IMR-90 (cell line): ENCODE data around the gene KCNE2. TPM values are rescaled to one million over a fixed set of nuclear protein-coding genes. Genes with fewer than 3 reads are reported as not detected.

Experiments used
- ATAC-seq: fragments of 200-7000 bp; cut with Tn5 transposase; 2 replicates; pipeline ENCODE4 v1.9.1; 2020; ENCODE audit warnings: low read depth, mild to moderate bottlenecking, moderate library complexity
- BruUV-seq: library from RNA; stranded (reverse); fragments of 400-500 nt; replicated peaks from 2 replicates; lab custom pipeline; 2021; lab: Mats Ljungman, UMichigan
- CTCF ChIA-PET: fragments of 300-600 bp; formaldehyde crosslinking; extraction: SDS; loops from one replicate; lab custom pipeline; 2021; ENCODE audit warnings: antibody characterized with exemption; lab: Yijun Ruan, JAX
- POLR2A ChIA-PET: fragments of 300-600 bp; sonication (Branson Sonifier 250); formaldehyde crosslinking; loops from one replicate; lab custom pipeline; 2022; ENCODE audit warnings: antibody characterized with exemption; ENCODE audit not compliant: unreplicated experiment; lab: Charles Lee
- DNase-seq: peaks from one replicate; pipeline ENCODE4 v3.0.0; 2013
- H2AFZ ChIP-seq: replicated peaks from 2 replicates; pipeline ENCODE3; 2013; ENCODE audit warnings: low read length, mild to moderate bottlenecking; ENCODE audit not compliant: poor library complexity
- H2AK5ac ChIP-seq: 2 replicates; pipeline ENCODE4 v1.6.1; 2013; ENCODE audit warnings: low read depth, low read length, inconsistent platforms
- H2AK9ac ChIP-seq: replicated peaks from 2 replicates; pipeline ENCODE3; 2013; ENCODE audit warnings: mild to moderate bottlenecking, low read depth, low read length, moderate library complexity; ENCODE audit not compliant: poor library complexity
- H2BK120ac ChIP-seq: 2 replicates; pipeline ENCODE4 v1.6.1; 2013; ENCODE audit warnings: low read depth, low read length, inconsistent platforms
- H2BK15ac ChIP-seq: 3 replicates; pipeline ENCODE4 v1.6.1; 2013; ENCODE audit warnings: low read depth, low read length, inconsistent platforms
- H2BK20ac ChIP-seq: 2 replicates; pipeline ENCODE4 v1.6.1; 2013; ENCODE audit warnings: low read depth, mild to moderate bottlenecking, inconsistent platforms, low read length, moderate library complexity
- H2BK5ac ChIP-seq: 2 replicates; pipeline ENCODE4 v1.6.1; 2013; ENCODE audit warnings: mild to moderate bottlenecking, low read depth, low read length, inconsistent platforms; ENCODE audit not compliant: poor library complexity, severe bottlenecking
- H3K14ac ChIP-seq: replicated peaks from 2 replicates; pipeline ENCODE4 v1.6.1; 2013; ENCODE audit warnings: low read depth, low read length, inconsistent platforms
- H3K18ac ChIP-seq: 2 replicates; pipeline ENCODE4 v1.6.1; 2013; ENCODE audit warnings: low read depth, low read length, control low read depth
- H3K23ac ChIP-seq: 2 replicates; pipeline ENCODE4 v1.6.1; 2013; ENCODE audit warnings: low read depth, low read length, inconsistent platforms
- H3K27ac ChIP-seq: 2 replicates; pipeline ENCODE4 v1.5.1; 2013; ENCODE audit warnings: mild to moderate bottlenecking, control low read depth, low read length; ENCODE audit not compliant: insufficient read depth
- H3K27me3 ChIP-seq: 2 replicates; pipeline ENCODE4 v1.6.1; 2013; ENCODE audit warnings: low read length; ENCODE audit not compliant: control insufficient read depth, insufficient read depth
- H3K36me3 ChIP-seq: 2 replicates; pipeline ENCODE4 v1.6.1; 2013; ENCODE audit warnings: low read length, mixed read lengths; ENCODE audit not compliant: control insufficient read depth, insufficient read depth
- H3K4ac ChIP-seq: 2 replicates; pipeline ENCODE4 v1.6.1; 2013; ENCODE audit warnings: low read depth, low read length, inconsistent platforms
- H3K4me1 ChIP-seq: 2 replicates; pipeline ENCODE4 v1.6.1; 2013; ENCODE audit warnings: low read length, mixed read lengths; ENCODE audit not compliant: control insufficient read depth, insufficient read depth
- H3K4me2 ChIP-seq: 2 replicates; pipeline ENCODE4 v1.6.1; 2013; ENCODE audit warnings: low read depth, mild to moderate bottlenecking, control low read depth, low read length, moderate library complexity
- H3K4me3 ChIP-seq: 2 replicates; pipeline ENCODE4 v1.5.1; 2013; ENCODE audit warnings: low read depth, mild to moderate bottlenecking, control low read depth, low read length, moderate library complexity; ENCODE audit not compliant: insufficient read depth
- H3K56ac ChIP-seq: 2 replicates; pipeline ENCODE4 v1.6.1; 2013; ENCODE audit warnings: low read length, inconsistent platforms; ENCODE audit not compliant: insufficient read depth; ENCODE audit errors: extremely low read depth
- H3K79me1 ChIP-seq, 2 experiments: 2 replicates each; pipeline ENCODE4 v1.6.1; 2013; ENCODE audit warnings: low read length in 2 of 2, inconsistent platforms in 1 of 2, low read depth in 1 of 2
- H3K9ac ChIP-seq: 2 replicates; pipeline ENCODE4 v1.6.1; 2013; ENCODE audit warnings: low read depth, low read length, control low read depth
- H3K9me1 ChIP-seq: 2 replicates; pipeline ENCODE4 v1.6.1; 2013; ENCODE audit warnings: low read length, inconsistent platforms; ENCODE audit not compliant: insufficient read depth
- H3K9me3 ChIP-seq: 2 replicates; pipeline ENCODE4 v1.6.1; 2013; ENCODE audit warnings: low read length; ENCODE audit not compliant: control insufficient read depth, insufficient read depth
- H4K20me1 ChIP-seq: 2 replicates; pipeline ENCODE4 v1.6.1; 2013; ENCODE audit warnings: low read length, inconsistent platforms; ENCODE audit not compliant: insufficient read depth
- H4K5ac ChIP-seq: 2 replicates; pipeline ENCODE4 v1.6.1; 2013; ENCODE audit warnings: mild to moderate bottlenecking, low read depth, low read length, control low read depth
- H4K8ac ChIP-seq, 2 experiments: 2 replicates each; pipeline ENCODE4 v1.6.1; 2013; ENCODE audit warnings: low read depth in 2 of 2, low read length in 2 of 2, control low read depth in 1 of 2, inconsistent platforms in 1 of 2
- H4K91ac ChIP-seq: 2 replicates; pipeline ENCODE4 v1.6.1; 2013; ENCODE audit warnings: low read depth, low read length, inconsistent platforms; ENCODE audit not compliant: insufficient read depth
- BHLHE40 ChIP-seq: fragments of 150-350 bp; IDR thresholded peaks from 2 replicates; pipeline ENCODE4 v1.6.1; 2016; ENCODE audit warnings: mild to moderate bottlenecking, low read depth, low read length
- CEBPB ChIP-seq: IDR thresholded peaks from 2 replicates; pipeline ENCODE4 v1.6.1; 2012; ENCODE audit warnings: low read depth, low read length, improper control_type of control experiment
- CHD1 ChIP-seq: IDR thresholded peaks from 2 replicates; pipeline ENCODE4 v1.6.1; 2012; ENCODE audit warnings: low read depth, low read length, improper control_type of control experiment
- CTCF ChIP-seq: conservative IDR thresholded peaks from 2 replicates; pipeline ENCODE4 v1.5.1; 2012; ENCODE audit warnings: mild to moderate bottlenecking, low read depth, low read length, improper control_type of control experiment
- ELK1 ChIP-seq: fragments of 150-350 bp; IDR thresholded peaks from 2 replicates; pipeline ENCODE4 v1.6.1; 2016; ENCODE audit warnings: low read depth, mild to moderate bottlenecking, low read length, moderate library complexity, borderline replicate concordance
- FOS ChIP-seq: fragments of 150-350 bp; IDR thresholded peaks from 2 replicates; pipeline ENCODE4 v1.6.1; 2016; ENCODE audit warnings: low read depth, low read length
- MAFK ChIP-seq: IDR thresholded peaks from 2 replicates; pipeline ENCODE4 v1.6.1; 2012; ENCODE audit warnings: low read depth, low read length, improper control_type of control experiment
- MAZ ChIP-seq: IDR thresholded peaks from 2 replicates; pipeline ENCODE4 v1.6.1; 2012; ENCODE audit warnings: low read depth, mild to moderate bottlenecking, low read length, improper control_type of control experiment, moderate library complexity, borderline replicate concordance
- MXI1 ChIP-seq: IDR thresholded peaks from 2 replicates; pipeline ENCODE4 v1.6.1; 2012; ENCODE audit warnings: low read depth, mild to moderate bottlenecking, low read length, moderate library complexity, borderline replicate concordance
- NFE2L2 ChIP-seq: fragments of 150-350 bp; IDR thresholded peaks from 2 replicates; pipeline ENCODE4 v1.6.1; 2016; ENCODE audit warnings: low read depth, mild to moderate bottlenecking, low read length
- POLR2A ChIP-seq: IDR thresholded peaks from 2 replicates; pipeline ENCODE4 v1.6.1; 2012; ENCODE audit warnings: mild to moderate bottlenecking, low read depth, low read length
- RAD21 ChIP-seq: IDR thresholded peaks from 2 replicates; pipeline ENCODE4 v1.6.1; 2012; ENCODE audit warnings: low read length, improper control_type of control experiment
- RFX5 ChIP-seq: IDR thresholded peaks from 2 replicates; pipeline ENCODE4 v1.8.0; 2012; ENCODE audit warnings: low read depth, mild to moderate bottlenecking, low read length, moderate library complexity
- SMC3 ChIP-seq: fragments of 150-350 bp; IDR thresholded peaks from 2 replicates; pipeline ENCODE4 v1.6.1; 2016; ENCODE audit warnings: low read depth, mild to moderate bottlenecking, antibody characterized with exemption, low read length, moderate library complexity
- USF2 ChIP-seq: fragments of 150-350 bp; IDR thresholded peaks from 2 replicates; pipeline ENCODE4 v1.6.1; 2017; ENCODE audit warnings: mild to moderate bottlenecking, antibody characterized with exemption, low read length, low read depth
- WGBS, 2 experiments: methylation state at CpG; one replicate each; pipeline versions ENCODE4 v1.1.5 to v1.1.7; 2013; ENCODE audit warnings: missing lambda C conversion rate in 2 of 2; ENCODE audit not compliant: insufficient read length in 1 of 2; ENCODE audit errors: extremely low coverage in 2 of 2; 5-methylcytosine and 5-hydroxymethylcytosine counted together
- dilution Hi-C: fragments of 300-500 bp; cut with HindIII; formaldehyde crosslinking; loops from one replicate; pipeline ENCODE4 v1.14.3; 2018; ENCODE audit warnings: low sequenced_read_pairs; ENCODE audit not compliant: unreplicated experiment
- in situ Hi-C: fragments of 300-500 bp; cut with MboI; formaldehyde crosslinking; loops from 3 replicates; pipeline ENCODE4 v1.14.3; 2019; ENCODE audit warnings: low sequenced_read_pairs, inconsistent platforms, mixed read lengths
- intact Hi-C: fragments of 100-400 bp; cut with micrococcal nuclease; formaldehyde crosslinking; loops from 2 replicates; pipeline ENCODE4 v1.10.0; 2022
- polyA plus RNA-seq, 3 experiments: library from polyadenylated mRNA; depleted of rRNA; stranded (reverse); fragments of >200 nt; gene quantifications; 2 replicates each; pipeline ENCODE4 v1.2.3, GENCODE V29; 2012; ENCODE audit warnings: low replicate concordance in 1 of 3
- total RNA-seq: library from RNA; depleted of rRNA; stranded (reverse); fragments of >200 nt; gene quantifications from 2 replicates; pipeline ENCODE4 v1.2.3, GENCODE V29; 2012

Gene KCNE2
- total and polyA plus RNA-seq, 2 of the 4 experiments (the other 2 are of a cell fraction): not detected

GRCh38 chr21:34367320-34367935 lies 3.6 kb downstream of the KCNE2 start:
- no TSS peak for BruUV-seq
- Histone ChIP-seq H3K27ac (no peak overlapping the region), H2BK5ac (no peak overlapping the region), H4K8ac (no peak overlapping the region), H3K4ac (no peak overlapping the region), H3K9ac (no peak overlapping the region), H2BK15ac (no peak overlapping the region), H2AK9ac (no peak overlapping the region), H3K4me3 (no peak overlapping the region), H3K79me1 (no peaks in the 10 kb centered on the region), H3K4me1 (no peaks in the 10 kb centered on the region), H3K56ac (no peak overlapping the region), H2BK20ac (no peak overlapping the region), H2AFZ (no peak overlapping the region), H2BK120ac (no peak overlapping the region), H3K27me3 (peaks cover 22% of the 10 kb centered on the region), H3K9me3 (no peaks in the 10 kb centered on the region), H4K5ac (no peak overlapping the region), H4K91ac (no peak overlapping the region), H3K18ac (no peak overlapping the region), H2AK5ac (no peak overlapping the region), H3K36me3 (no peaks in the 10 kb centered on the region), H3K9me1 (no peaks in the 10 kb centered on the region; the same call in 1 of the 2 replicates), H4K20me1 (no peaks in the 10 kb centered on the region), H3K4me2 (no peak overlapping the region), H3K23ac (no peak overlapping the region), H3K14ac (no peak overlapping the region)
- intact Hi-C loops: loop anchor here (1.0 kb wide), 1 partner anchor 263 kb away; no protein-coding TSS in a partner anchor
- ChIA-PET CTCF (interaction anchor here (0.6 to 1.3 kb wide), 7 partner anchors 12 to 443 kb away, joined by 3 to 5 read pairs (median 3); no protein-coding TSS in a partner anchor), POLR2A (interaction anchor here (0.5 kb wide), 1 partner anchor 247 kb away, joined by 3 read pairs; no protein-coding TSS in a partner anchor)
- DNase-seq (peak; percentile 82), ATAC-seq (peak; percentile 98)
- WGBS, 2 experiments: 60% methylated on average over 1 of the region's 3 CpGs; no CpG with 5 or more reads in 1 of the 2 experiments
- in situ Hi-C loops: no loop called here
- dilution Hi-C loops: no loop called here
- TF ChIP-seq MAFK (no peak), ELK1 (no peak), USF2 (no peak), CHD1 (no peak), RAD21 (peak; percentile 66), FOS (no peak), MAZ (no peak), NFE2L2 (no peak), POLR2A (no peak), RFX5 (no peak), MXI1 (no peak), BHLHE40 (no peak), CEBPB (no peak), CTCF (peak; percentile 84), SMC3 (peak; percentile 63)
